Activated CD8-positive, alpha-beta T cell treated with anti-CD3 and anti-CD28 coated beads, Interleukin-2, amount 10 ng/mL, durations not matched to agents 7 days and 5 days (primary cell): ENCODE results near the gene PARD6A. TPM values are rescaled to one million over a fixed set of nuclear protein-coding genes. Genes with fewer than 3 reads are reported as not detected.

ENCODE experiments used
- ATAC-seq: fragments of 150-1000 bp; cut with Tn5 transposase; one replicate; pipeline ENCODE4 v1.10.0; 2021; ENCODE audit warnings: moderate library complexity
- CTCF ChIA-PET: fragments of 350-600 bp; sonication (Branson Sonifier 250); formaldehyde crosslinking; loops from one replicate; lab custom pipeline; 2021; ENCODE audit warnings: antibody characterized with exemption; lab: Charles Lee
- POLR2A ChIA-PET: fragments of 350-600 bp; sonication (Branson Sonifier 250); formaldehyde crosslinking; loops from one replicate; lab custom pipeline; 2021; ENCODE audit warnings: antibody characterized with exemption; lab: Charles Lee
- DNase-seq: peaks from one replicate; pipeline ENCODE4 v3.0.0-alpha.2; 2020
- H3K27ac Mint-ChIP-seq: one replicate; pipeline ENCODE4 v1.8.0; 2021; ENCODE audit warnings: mild to moderate bottlenecking, mixed read lengths
- H3K27me3 Mint-ChIP-seq: one replicate; pipeline ENCODE4 v1.8.0; 2021; ENCODE audit warnings: low read depth, mixed read lengths
- H3K36me3 Mint-ChIP-seq: one replicate; pipeline ENCODE4 v1.8.0; 2021; ENCODE audit warnings: low read depth, mixed read lengths
- H3K4me1 Mint-ChIP-seq: one replicate; pipeline ENCODE4 v1.8.0; 2021; ENCODE audit warnings: low read depth, mixed read lengths
- H3K4me3 Mint-ChIP-seq: one replicate; pipeline ENCODE4 v1.8.0; 2021; ENCODE audit warnings: mild to moderate bottlenecking, mixed read lengths
- H3K9me3 Mint-ChIP-seq: one replicate; pipeline ENCODE4 v1.8.0; 2022; ENCODE audit warnings: mixed read lengths; ENCODE audit not compliant: insufficient read depth
- total RNA-seq, 2 experiments: library from RNA; stranded (reverse); gene quantifications; one replicate each; pipeline ENCODE4 v1.2.3, GENCODE V29; 2021

The PARD6A gene
- total RNA-seq, 2 experiments from 2014 or later, result 13.2 to 14.7 TPM

- H3K27ac Mint-ChIP-seq, result no peak overlapping the region
- POLR2A ChIA-PET, result interaction anchor here (1.2 kb wide), 1 partner anchor 22 kb away, joined by 3 read pairs; the partner anchor contains the start of gene GFOD2
- no peak for ATAC-seq
- H3K36me3 Mint-ChIP-seq, result peaks cover 2% of the 10 kb centered on the region
- no peak overlapping the region for H3K4me3 Mint-ChIP-seq
- CTCF ChIA-PET, result interaction anchor here (1.3 to 2.8 kb wide), 2 partner anchors 119 to 176 kb away, joined by 4 to 12 read pairs; no protein-coding TSS in a partner anchor
- H3K27me3 Mint-ChIP-seq, result no peaks in the 10 kb centered on the region
- no peaks in the 10 kb centered on the region for H3K9me3 Mint-ChIP-seq
- DNase-seq, result no peak
- H3K4me1 Mint-ChIP-seq, result peaks cover 10% of the 10 kb centered on the region
Observed at GRCh38 chr16:67697422-67698185, 36.8 kb downstream of the PARD6A start.

DNA sequence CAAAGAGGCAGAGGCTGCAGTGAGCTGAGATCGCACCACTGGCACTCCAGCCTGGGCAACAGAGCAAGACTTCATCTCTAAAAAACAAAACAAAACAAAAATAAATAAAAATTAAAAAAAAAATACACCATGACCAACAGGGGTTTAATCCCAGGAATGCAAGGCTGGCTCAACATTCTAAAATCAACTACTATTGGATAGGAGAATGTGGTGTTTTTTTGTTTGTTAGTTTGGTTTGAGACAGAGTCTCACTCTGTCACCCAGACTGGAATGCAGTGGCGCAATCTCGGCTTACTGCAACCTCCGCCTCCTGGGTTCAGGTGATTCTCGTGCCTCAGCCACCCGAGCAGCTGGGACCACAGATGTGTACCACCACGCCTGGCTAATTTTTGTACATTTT is 38.5 kb downstream of the PARD6A start:
- peaks cover 26% of the 10 kb centered on the region for H3K4me1 Mint-ChIP-seq
- ChIA-PET CTCF (no interaction called here), POLR2A (no interaction called here)
- no peaks in the 10 kb centered on the region for H3K9me3 Mint-ChIP-seq
- peaks cover 5% of the 10 kb centered on the region for H3K36me3 Mint-ChIP-seq
- no peak overlapping the region for H3K4me3 Mint-ChIP-seq
- DNase-seq (no peak), ATAC-seq (no peak)
- H3K27ac Mint-ChIP-seq, result no peak overlapping the region
- no peaks in the 10 kb centered on the region for H3K27me3 Mint-ChIP-seq

DNA sequence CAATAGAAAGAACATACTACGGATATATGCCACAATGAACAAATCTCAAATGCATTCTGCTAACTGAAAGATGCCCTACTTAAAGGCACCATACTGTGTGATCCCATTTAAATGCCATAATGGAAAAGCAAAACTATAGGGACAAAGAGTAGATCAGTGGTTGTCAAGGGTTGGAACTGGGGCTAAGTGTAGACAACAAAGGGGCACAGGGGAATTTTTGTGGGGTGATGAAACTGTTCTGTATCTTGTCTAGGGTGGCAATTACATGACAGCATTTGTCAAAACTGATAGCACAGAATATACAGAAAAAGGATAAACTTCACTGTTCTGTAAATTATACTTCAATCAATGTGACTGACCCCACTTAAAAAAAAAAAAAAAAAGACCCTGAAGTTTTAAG is 40.7 kb downstream of the PARD6A start:
- DNase-seq, result no peak
- H3K36me3 Mint-ChIP-seq, result peaks cover 5% of the 10 kb centered on the region
- H3K27ac Mint-ChIP-seq, result peak overlapping the region; percentile 18
- POLR2A ChIA-PET, result no interaction called here
- H3K9me3 Mint-ChIP-seq, result no peaks in the 10 kb centered on the region
- CTCF ChIA-PET, result no interaction called here
- no peak for ATAC-seq
- H3K27me3 Mint-ChIP-seq, result no peaks in the 10 kb centered on the region
- peaks cover 33% of the 10 kb centered on the region for H3K4me1 Mint-ChIP-seq
- H3K4me3 Mint-ChIP-seq, result no peak overlapping the region

DNA sequence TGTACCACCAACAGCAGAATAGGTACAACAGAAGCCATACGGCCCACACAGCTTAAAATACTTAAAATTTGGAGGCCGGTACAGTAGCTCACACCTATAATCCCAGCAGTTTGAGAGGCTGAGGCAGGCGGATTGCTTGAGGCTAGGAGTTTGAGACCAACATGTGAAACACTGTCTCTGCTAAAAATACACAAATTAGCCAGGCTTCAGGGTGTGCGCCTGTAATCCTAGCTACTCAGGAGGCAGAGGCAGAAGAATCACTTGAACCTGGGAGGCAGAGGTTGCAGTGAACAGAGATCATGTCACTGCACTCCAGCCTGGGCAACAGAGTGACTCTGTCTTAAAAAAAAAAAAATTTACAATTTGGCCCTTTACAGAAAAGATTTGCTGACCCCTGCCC is 41.4 kb downstream of the PARD6A start:
- peaks cover 30% of the 10 kb centered on the region for H3K4me1 Mint-ChIP-seq
- no peaks in the 10 kb centered on the region for H3K27me3 Mint-ChIP-seq
- ChIA-PET CTCF (no interaction called here), POLR2A (no interaction called here)
- ATAC-seq (no peak), DNase-seq (no peak)
- peaks cover 5% of the 10 kb centered on the region for H3K36me3 Mint-ChIP-seq
- H3K9me3 Mint-ChIP-seq, result no peaks in the 10 kb centered on the region
- peak overlapping the region; percentile 25 for H3K27ac Mint-ChIP-seq
- no peak overlapping the region for H3K4me3 Mint-ChIP-seq

- Mint-ChIP-seq H3K36me3 (peaks cover 4% of the 10 kb centered on the region), H3K4me3 (peak overlapping the region; percentile 40), H3K9me3 (no peaks in the 10 kb centered on the region), H3K4me1 (peaks cover 30% of the 10 kb centered on the region), H3K27ac (peak overlapping the region; percentile 92), H3K27me3 (no peaks in the 10 kb centered on the region)
- CTCF ChIA-PET, result interaction anchor here (1.3 kb wide), 1 partner anchor 16 kb away, joined by 4 read pairs; the partner anchor contains the start of gene GFOD2
- peak; percentile 46 for DNase-seq
- peak; percentile 84 for ATAC-seq
- POLR2A ChIA-PET, result no interaction called here
Observed at GRCh38 chr16:67703626-67704025, 42.9 kb downstream of the PARD6A start.

DNA sequence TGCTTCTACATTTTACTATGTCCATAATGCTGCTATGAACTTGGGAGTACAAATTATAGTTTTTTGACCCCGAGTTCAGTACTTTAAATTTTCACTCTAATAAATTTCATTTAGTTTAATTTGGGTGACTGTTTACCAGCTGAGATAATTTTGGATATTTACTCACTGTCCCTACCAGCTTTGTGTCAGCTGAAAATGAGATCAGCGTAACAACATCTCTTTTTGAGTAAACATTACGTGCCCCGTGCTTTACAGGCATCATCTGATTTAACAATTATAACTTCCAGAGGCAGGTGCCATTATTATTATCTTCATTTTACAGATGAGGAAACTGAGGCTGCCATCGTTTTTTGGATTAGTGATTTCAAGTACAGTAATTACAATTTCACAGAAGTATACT is 43.4 kb downstream of the PARD6A start:
- ChIA-PET CTCF (interaction anchor here (1.3 to 2.1 kb wide), 2 partner anchors 12 to 16 kb away, joined by 4 read pairs; partner anchors contain the start of gene GFOD2), POLR2A (interaction anchor here (0.7 kb wide), 1 partner anchor 84 kb away, joined by 3 read pairs; no protein-coding TSS in a partner anchor)
- H3K9me3 Mint-ChIP-seq, result no peaks in the 10 kb centered on the region
- no peak for DNase-seq
- peaks cover 30% of the 10 kb centered on the region for H3K4me1 Mint-ChIP-seq
- peaks cover 3% of the 10 kb centered on the region for H3K36me3 Mint-ChIP-seq
- H3K4me3 Mint-ChIP-seq, result no peak overlapping the region
- ATAC-seq, result no peak
- H3K27ac Mint-ChIP-seq, result peak overlapping the region; percentile 92
- H3K27me3 Mint-ChIP-seq, result no peaks in the 10 kb centered on the region

DNA sequence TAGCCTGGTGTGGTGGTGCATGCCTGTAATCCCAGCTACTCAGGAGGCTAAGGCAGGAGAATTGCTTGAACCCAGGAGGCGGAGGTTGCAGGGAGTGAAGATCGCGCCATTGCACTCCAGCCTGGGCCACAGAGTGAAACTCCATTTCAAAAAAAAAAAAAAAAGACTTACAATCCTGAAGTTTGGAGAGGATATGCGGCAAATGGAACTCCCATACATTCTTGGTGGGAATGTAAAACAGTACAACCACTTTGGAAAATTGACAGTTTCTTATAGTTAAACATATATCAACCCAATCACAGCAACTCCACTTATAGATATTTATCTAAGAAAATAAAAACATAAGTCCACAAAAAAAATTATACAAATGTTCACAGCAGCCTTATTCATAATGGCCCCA is 46.5 kb downstream of the PARD6A start:
- H3K4me3 Mint-ChIP-seq, result no peak overlapping the region
- ATAC-seq, result no peak
- CTCF ChIA-PET, result no interaction called here

DNA sequence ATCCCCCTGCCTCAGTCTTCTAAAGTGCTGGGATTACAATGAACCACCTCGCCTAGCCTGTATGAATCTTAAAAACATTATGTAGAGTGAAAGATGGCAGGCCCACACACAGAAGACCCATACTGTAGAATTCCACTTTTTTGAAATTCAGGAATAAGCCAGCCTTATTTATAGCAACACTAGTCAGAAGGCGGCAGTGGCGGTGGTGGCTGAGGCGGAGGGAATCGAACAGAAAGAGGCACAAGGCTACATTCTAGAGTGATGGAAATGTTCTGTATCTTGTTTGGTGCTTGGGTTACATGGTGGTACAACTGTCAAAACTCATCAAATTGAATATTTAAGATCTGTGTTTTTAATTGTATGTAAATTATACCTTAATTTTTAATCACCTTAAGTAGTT is 47.0 kb downstream of the PARD6A start:
- CTCF ChIA-PET, result no interaction called here
- Mint-ChIP-seq H3K27me3 (no peaks in the 10 kb centered on the region), H3K4me3 (no peak overlapping the region), H3K27ac (no peak overlapping the region), H3K4me1 (peaks cover 22% of the 10 kb centered on the region), H3K9me3 (no peaks in the 10 kb centered on the region), H3K36me3 (peaks cover 3% of the 10 kb centered on the region)
- ATAC-seq (no peak), DNase-seq (no peak)
- POLR2A ChIA-PET, result no interaction called here

More for the DNA sequence above, 46.5 kb downstream of the PARD6A start:
- Mint-ChIP-seq H3K4me1 (peaks cover 25% of the 10 kb centered on the region), H3K27me3 (no peaks in the 10 kb centered on the region), H3K27ac (no peak overlapping the region), H3K9me3 (no peaks in the 10 kb centered on the region), H3K36me3 (peaks cover 3% of the 10 kb centered on the region)
- DNase-seq, result no peak
- POLR2A ChIA-PET, result no interaction called here

GRCh38 chr16:67708368-67708771 is 47.6 kb downstream of the PARD6A start:
- no peak overlapping the region for H3K27ac Mint-ChIP-seq
- H3K9me3 Mint-ChIP-seq, result no peaks in the 10 kb centered on the region
- POLR2A ChIA-PET, result no interaction called here
- H3K4me3 Mint-ChIP-seq, result no peak overlapping the region
- peaks cover 16% of the 10 kb centered on the region for H3K4me1 Mint-ChIP-seq
- CTCF ChIA-PET, result no interaction called here
- no peak for ATAC-seq
- peaks cover 3% of the 10 kb centered on the region for H3K36me3 Mint-ChIP-seq
- H3K27me3 Mint-ChIP-seq, result no peaks in the 10 kb centered on the region
- DNase-seq, result no peak

DNA sequence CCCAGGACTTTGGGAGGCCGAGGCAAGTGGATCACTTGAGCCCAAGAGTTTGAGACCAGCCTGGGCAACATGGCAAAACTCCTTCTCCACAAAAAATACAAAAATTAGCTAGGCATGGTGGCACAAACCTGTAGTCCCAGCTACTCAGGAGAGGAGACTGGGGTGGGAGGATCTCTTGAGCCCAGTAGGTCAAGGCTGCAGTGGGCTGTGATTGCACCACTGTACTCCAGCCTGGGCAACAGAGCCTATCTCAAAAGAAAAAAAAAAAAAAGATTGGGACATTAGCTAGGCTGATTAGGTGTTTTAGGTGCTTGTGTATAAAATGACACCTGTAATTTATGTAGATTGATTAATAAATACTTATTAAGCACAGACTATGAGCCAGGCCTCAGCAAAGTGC is 48.3 kb downstream of the PARD6A start:
- CTCF ChIA-PET, result no interaction called here
- Mint-ChIP-seq H3K9me3 (no peaks in the 10 kb centered on the region), H3K27ac (no peak overlapping the region), H3K27me3 (no peaks in the 10 kb centered on the region), H3K36me3 (no peaks in the 10 kb centered on the region), H3K4me1 (peaks cover 9% of the 10 kb centered on the region), H3K4me3 (no peak overlapping the region)
- POLR2A ChIA-PET, result no interaction called here
- no peak for ATAC-seq
- no peak for DNase-seq

- Mint-ChIP-seq H3K4me1 (no peaks in the 10 kb centered on the region), H3K9me3 (no peaks in the 10 kb centered on the region), H3K36me3 (no peaks in the 10 kb centered on the region), H3K4me3 (no peak overlapping the region), H3K27me3 (no peaks in the 10 kb centered on the region), H3K27ac (no peak overlapping the region)
- ATAC-seq, result no peak
- no peak for DNase-seq
- POLR2A ChIA-PET, result no interaction called here
- CTCF ChIA-PET, result no interaction called here
Observed at GRCh38 chr16:67710607-67711006, 49.8 kb downstream of the PARD6A start.
